DMS53 (cell line): ENCODE measurements around the gene LILRA5.
"Not testable (repeated sequence)": the region's sequence is repeated elsewhere in the genome, so short reads cannot be mapped to it uniquely, and the experiment has no call there.

ENCODE experiments used
- DNase-seq: peaks from one replicate; lab custom pipeline; 2025; lab: John Stamatoyannopoulos, UW

The LILRA5 gene

GRCh38 chr19:54333586-54334298 lies 20.8 kb upstream of the LILRA5 start:
- DNase-seq = no peak

GRCh38 chr19:54332149-54332548 lies 19.2 kb upstream of the LILRA5 start:
- DNase-seq = no peak

GRCh38 chr19:54331626-54332025 lies 18.7 kb upstream of the LILRA5 start:
- no peak for DNase-seq

DNA sequence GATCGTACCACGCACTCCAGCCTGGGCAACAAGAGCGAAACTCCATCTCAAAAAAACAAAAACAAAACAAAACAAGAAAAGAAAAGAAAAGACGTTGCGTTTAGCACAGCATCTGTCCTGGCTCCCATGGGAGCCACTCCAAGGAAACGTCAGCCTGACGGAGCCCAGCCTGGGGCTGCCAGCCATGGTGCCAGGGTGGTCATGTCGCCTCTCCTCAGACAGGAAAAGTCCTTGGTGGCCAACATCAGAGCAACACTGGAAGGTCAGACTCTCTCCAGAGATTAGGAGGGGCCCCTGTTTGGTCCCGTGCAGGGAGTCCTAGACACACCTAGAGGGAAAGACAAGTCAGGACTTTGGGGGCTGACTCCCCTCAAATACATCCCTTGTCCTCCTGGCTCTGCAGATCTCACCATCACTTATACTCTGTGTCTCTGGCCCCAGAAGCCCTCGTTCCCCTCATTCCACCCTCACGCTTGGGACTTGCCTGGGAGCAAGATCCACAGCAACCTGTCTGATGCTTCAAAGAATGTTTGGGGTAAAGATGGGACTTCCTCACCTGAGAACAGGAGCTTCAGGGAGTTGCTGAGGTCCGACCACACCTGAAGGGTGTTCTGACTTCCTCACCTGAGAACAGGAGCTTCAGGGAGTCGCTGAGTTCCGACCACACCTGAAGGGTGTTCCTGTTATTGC lies 16.7 kb upstream of the LILRA5 start:
- no peak for DNase-seq

- not testable (repeated sequence) for DNase-seq
These were observed 15.8 kb upstream of the LILRA5 start for GRCh38 chr19:54328781-54329180.

GRCh38 chr19:54325631-54326030 lies 12.7 kb upstream of the LILRA5 start:
- no peak for DNase-seq

GRCh38 chr19:54325194-54325621 lies 12.2 kb upstream of the LILRA5 start:
- peak; percentile 47 for DNase-seq

- no peak for DNase-seq
These were observed 11.1 kb upstream of the LILRA5 start for GRCh38 chr19:54324071-54324470.

- DNase-seq = not testable (repeated sequence)
These were observed 10.0 kb upstream of the LILRA5 start for GRCh38 chr19:54322934-54323333.

- DNase-seq = not testable (repeated sequence)
These were observed 9.3 kb upstream of the LILRA5 start for GRCh38 chr19:54322295-54322694.

DNA sequence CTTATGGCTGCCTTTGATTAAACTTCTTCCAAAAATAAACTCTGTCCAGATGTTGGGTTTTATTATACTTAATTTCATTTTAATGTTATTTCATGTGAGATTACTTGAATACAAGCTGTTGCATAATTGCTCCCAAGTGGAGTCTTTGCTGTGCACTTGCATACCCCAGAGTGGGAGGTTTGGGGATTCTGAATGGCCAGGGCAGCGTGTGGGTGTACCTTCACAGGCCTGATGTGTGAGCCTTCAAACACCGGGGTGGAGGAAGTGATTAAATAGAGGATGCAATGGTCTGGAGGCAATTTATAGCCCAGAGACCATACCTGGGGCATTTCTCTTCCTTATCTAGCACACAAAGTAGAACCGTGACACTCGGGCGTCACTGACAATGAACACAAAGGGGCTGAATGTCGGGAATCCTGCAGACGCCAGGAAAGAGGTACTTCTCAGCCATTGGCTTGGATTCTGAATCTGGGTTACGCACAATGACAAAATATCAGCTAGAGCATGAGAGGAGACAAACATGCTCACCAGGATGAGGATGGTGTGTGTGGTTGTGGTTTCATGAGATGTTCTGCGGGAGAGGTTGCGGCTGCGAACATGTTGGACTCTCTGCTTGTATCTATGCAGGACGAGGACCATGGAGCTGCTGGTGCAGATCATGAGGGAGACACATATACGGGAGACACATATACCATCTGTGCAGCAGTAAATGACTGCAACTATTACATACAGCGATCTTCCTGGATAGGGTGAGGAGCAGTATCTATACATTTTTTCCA lies 7.1 kb upstream of the LILRA5 start:
- no peak for DNase-seq

GRCh38 chr19:54319049-54319448 lies 6.1 kb upstream of the LILRA5 start:
- DNase-seq = no peak

DNA sequence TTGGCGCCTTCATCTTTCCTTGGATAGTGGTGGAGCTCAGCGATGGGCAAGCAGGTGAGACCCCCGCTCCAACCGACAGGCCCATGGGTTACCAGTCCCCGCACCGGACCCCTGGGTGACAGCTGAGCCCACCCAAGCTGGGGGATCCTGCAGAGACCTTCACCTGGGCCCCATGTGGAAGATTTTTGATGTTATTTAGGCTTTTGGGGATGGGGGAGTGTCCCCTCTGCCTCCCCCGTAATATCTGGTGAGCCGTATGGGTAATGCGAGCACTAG lies 4.9 kb upstream of the LILRA5 start:
- no peak for DNase-seq

DNA sequence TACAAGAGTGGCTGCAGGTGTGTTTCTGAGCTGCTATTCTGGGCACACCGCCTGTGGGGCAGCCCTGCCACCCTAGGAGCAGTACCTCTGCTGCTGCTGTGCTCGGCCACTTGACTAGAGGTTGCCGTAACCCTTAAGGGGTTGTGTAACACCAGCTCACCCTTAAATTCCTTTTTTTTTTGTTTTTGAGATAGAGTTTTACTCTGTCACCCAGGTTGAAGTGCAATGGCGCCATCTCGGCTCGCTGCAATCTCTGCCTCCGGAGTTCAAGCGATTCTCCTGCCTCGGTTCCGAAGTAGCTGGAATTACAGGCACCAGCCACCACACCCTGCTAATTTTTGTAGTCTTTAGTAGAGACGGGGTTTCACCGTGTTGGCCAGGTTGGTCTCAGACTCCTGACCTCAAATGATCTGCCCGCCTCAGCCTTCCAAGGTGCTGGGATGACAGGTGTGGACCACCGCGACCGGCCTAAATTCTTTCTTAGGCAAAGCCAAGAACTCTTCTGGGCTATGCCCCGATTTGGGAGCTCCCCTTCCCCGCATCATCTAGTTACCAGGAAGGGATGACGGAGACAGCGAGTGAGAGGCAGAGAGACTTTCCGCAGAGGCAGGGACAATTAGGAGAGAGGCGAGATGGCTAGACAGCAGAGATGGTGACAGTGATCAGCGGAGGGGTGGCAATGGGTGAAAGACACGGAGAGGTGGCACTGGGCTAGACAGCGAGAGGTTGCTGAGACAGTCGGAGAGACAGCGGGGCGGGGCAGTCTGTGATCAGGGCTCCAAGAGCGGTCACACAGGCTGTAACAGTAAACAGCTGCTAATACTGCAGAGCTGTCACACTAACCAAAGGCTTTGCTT lies 4.4 kb upstream of the LILRA5 start:
- no peak for DNase-seq

GRCh38 chr19:54316746-54317107 lies 3.8 kb upstream of the LILRA5 start:
- no peak for DNase-seq

DNA sequence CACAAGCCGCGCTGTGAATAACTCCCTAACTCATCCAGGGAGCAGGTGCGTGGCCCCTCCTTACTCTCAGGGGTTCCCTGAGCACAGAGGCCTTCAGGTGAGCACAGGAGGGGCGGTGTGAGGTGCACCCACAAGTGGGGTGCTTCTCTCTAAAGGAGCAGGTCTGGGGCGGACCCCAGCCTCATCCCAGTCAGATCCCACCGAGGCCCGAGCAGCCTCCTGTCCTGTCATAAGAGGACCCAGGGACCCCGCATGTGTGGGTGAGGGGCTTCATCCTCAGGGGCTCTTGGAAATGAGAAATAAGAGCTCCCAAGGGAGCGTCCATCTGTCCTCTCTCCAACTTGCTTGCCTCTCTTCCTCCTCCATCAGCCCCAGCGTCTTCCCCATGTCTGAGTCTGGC lies 3.0 kb upstream of the LILRA5 start:
- DNase-seq = no peak

- no peak for DNase-seq
These were observed 955 bp downstream of the LILRA5 start for GRCh38 chr19:54312011-54312410.

- DNase-seq = no peak
These were observed 1.5 kb downstream of the LILRA5 start for GRCh38 chr19:54311486-54311885.

- DNase-seq = no peak
These were observed 2.4 kb downstream of the LILRA5 start for GRCh38 chr19:54310543-54310942.

DNA sequence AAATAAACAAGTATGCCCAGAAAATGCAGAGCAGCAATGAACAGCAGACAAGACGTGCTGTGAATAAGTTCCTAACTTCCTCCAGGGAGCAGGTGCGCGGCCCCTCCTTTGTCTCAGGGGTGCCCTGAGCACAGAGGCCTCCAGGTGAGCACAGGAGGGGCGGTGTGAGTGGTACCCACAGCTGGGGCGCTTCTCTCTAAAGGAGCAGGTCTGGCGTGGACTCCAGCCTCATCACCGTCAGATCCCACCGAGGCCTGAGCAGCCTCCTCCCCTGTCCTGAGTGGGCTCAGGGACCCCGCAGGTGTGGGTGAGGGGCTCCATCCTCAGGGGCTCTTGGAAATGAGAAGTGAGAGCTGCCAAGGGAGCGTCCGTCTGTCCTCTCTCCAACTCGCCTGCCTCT lies 3.2 kb downstream of the LILRA5 start:
- DNase-seq = no peak

GRCh38 chr19:54307389-54308020 lies 5.5 kb downstream of the LILRA5 start:
- no peak for DNase-seq

- DNase-seq = no peak
These were observed 7.8 kb downstream of the LILRA5 start for GRCh38 chr19:54305141-54305540.
